Naive thymus-derived CD8-positive, alpha-beta T cell (primary cell): ENCODE results near the gene PASK. TPM values are rescaled to one million over a fixed set of nuclear protein-coding genes. Genes with fewer than 3 reads are reported as not detected.

Experiments used
- ATAC-seq, 2 donors: fragments of 150-1000 bp; cut with Tn5 transposase in 1 of 2; sonication (Bioruptor Pico), chemical (Tn5 transposase) in 1 of 2; 1 replicate in 1 of 2; 2 replicates in 1 of 2; pipeline ENCODE4 v1.10.0; 2021; ENCODE audit warnings: mild to moderate bottlenecking in 2 of 2, moderate library complexity in 2 of 2
- POLR2A ChIA-PET: fragments of 350-600 bp; sonication (Branson Sonifier 250); formaldehyde crosslinking; loops from one replicate; lab custom pipeline; 2021; ENCODE audit warnings: antibody characterized with exemption; lab: Charles Lee
- DNase-seq, 10 donors: peaks; one replicate each; pipeline versions ENCODE4 v3.0.0 to v3.0.0-alpha.2; 2020 to 2022
- H3K27ac Mint-ChIP-seq, 10 donors: one replicate each; pipeline ENCODE4 v1.8.0; 2020 to 2022; ENCODE audit warnings: mild to moderate bottlenecking in 10 of 10, mixed read lengths in 10 of 10, moderate library complexity in 4 of 10, inconsistent platforms in 1 of 10
- H3K27me3 Mint-ChIP-seq, 5 donors: one replicate each; pipeline ENCODE4 v1.8.0; 2021 to 2022; ENCODE audit warnings: mixed read lengths in 5 of 5
- H3K36me3 Mint-ChIP-seq, 3 donors: one replicate each; pipeline ENCODE4 v1.8.0; 2020 to 2022; ENCODE audit warnings: mixed read lengths in 3 of 3, mild to moderate bottlenecking in 2 of 3, inconsistent platforms in 1 of 3
- H3K4me1 Mint-ChIP-seq, 4 donors: one replicate each; pipeline ENCODE4 v1.8.0; 2021 to 2022; ENCODE audit warnings: mixed read lengths in 4 of 4
- H3K4me3 Mint-ChIP-seq, 10 donors: one replicate each; pipeline ENCODE4 v1.8.0; 2020 to 2022; ENCODE audit warnings: mild to moderate bottlenecking in 10 of 10, mixed read lengths in 10 of 10, moderate library complexity in 6 of 10, inconsistent platforms in 1 of 10
- H3K9me3 Mint-ChIP-seq, 9 donors: one replicate each; pipeline ENCODE4 v1.8.0; 2020 to 2022; ENCODE audit warnings: mixed read lengths in 9 of 9, mild to moderate bottlenecking in 3 of 9, inconsistent platforms in 1 of 9, moderate library complexity in 1 of 9
- polyA plus RNA-seq, 3 donors: library from polyadenylated mRNA; unstranded; fragments of 300-500 nt; fragmentation: Illumina TruSeq; gene quantifications; one replicate each; pipeline ENCODE4 v1.2.3, GENCODE V29; 2021
- total RNA-seq, 8 experiments: library from RNA in 2 of 8; stranded (reverse) in 2 of 8; gene quantifications; one replicate each; pipeline ENCODE4 v1.2.3 and lab custom pipeline; 2021 to 2026

Gene PASK
- total and polyA plus RNA-seq, 5 experiments from 2014 or later: 68.3 to 574 (median 78.7) TPM

- Mint-ChIP-seq H3K27me3 (no peaks in the 10 kb centered on the region), H3K36me3 (peaks cover 14 to 35% (median 29%) of the 10 kb centered on the region in 3 donors), H3K27ac (peak overlapping the region in 9 of 10 donors; percentile 16 to 92 (median 82)), H3K9me3 (peaks cover 0 to 15% (median 0%) of the 10 kb centered on the region in 9 donors), H3K4me1 (peaks cover 7 to 34% (median 20%) of the 10 kb centered on the region in 4 donors), H3K4me3 (peak overlapping the region in 1 of 10 donors; percentile 35)
- POLR2A ChIA-PET: interaction anchor here (0.6 to 19.4 kb wide), 4 partner anchors 13 to 68 kb away, joined by 4 to 473 read pairs (median 8); partner anchors contain the start of genes MTERF4 and PASK
- ATAC-seq (no peak), DNase-seq (no peak)
These were observed 66.8 kb downstream of the PASK start for GRCh38 chr2:241082341-241083090.

GRCh38 chr2:241081643-241082340, 67.5 kb downstream of the PASK start:
- H3K4me1 Mint-ChIP-seq: peaks cover 8 to 36% (median 24%) of the 10 kb centered on the region in 4 donors
- no peak for ATAC-seq
- peaks cover 0 to 15% (median 0%) of the 10 kb centered on the region in 9 donors for H3K9me3 Mint-ChIP-seq
- no peaks in the 10 kb centered on the region for H3K27me3 Mint-ChIP-seq
- no peak for DNase-seq
- POLR2A ChIA-PET: interaction anchor here (0.7 to 19.4 kb wide), 3 partner anchors 14 to 68 kb away, joined by 3 to 473 read pairs (median 7); partner anchors contain the start of genes MTERF4 and PASK
- H3K27ac Mint-ChIP-seq: peak overlapping the region in 8 of 10 donors; percentile 32 to 94 (median 82)
- H3K4me3 Mint-ChIP-seq: no peak overlapping the region
- H3K36me3 Mint-ChIP-seq: peaks cover 14 to 29% (median 28%) of the 10 kb centered on the region in 3 donors

- DNase-seq (no peak), ATAC-seq (no peak)
- peak overlapping the region; percentile 68 to 94 (median 86) for H3K27ac Mint-ChIP-seq
- H3K9me3 Mint-ChIP-seq: peaks cover 0 to 15% (median 0%) of the 10 kb centered on the region in 9 donors
- H3K27me3 Mint-ChIP-seq: no peaks in the 10 kb centered on the region
- H3K4me1 Mint-ChIP-seq: peaks cover 8 to 36% (median 24%) of the 10 kb centered on the region in 4 donors
- H3K36me3 Mint-ChIP-seq: peaks cover 11 to 23% (median 22%) of the 10 kb centered on the region in 3 donors
- POLR2A ChIA-PET: interaction anchor here (0.7 to 19.4 kb wide), 6 partner anchors 14 to 138 kb away, joined by 3 to 473 read pairs (median 4); partner anchors contain the start of genes MTERF4 and PASK
- H3K4me3 Mint-ChIP-seq: no peak overlapping the region
These were observed 68.1 kb downstream of the PASK start for GRCh38 chr2:241081190-241081642.

- peaks cover 9 to 20% (median 18%) of the 10 kb centered on the region in 3 donors for H3K36me3 Mint-ChIP-seq
- H3K27ac Mint-ChIP-seq: peak overlapping the region in 9 of 10 donors; percentile 73 to 93 (median 84)
- H3K9me3 Mint-ChIP-seq: peaks cover 0 to 13% (median 0%) of the 10 kb centered on the region in 9 donors
- ATAC-seq (no peak), DNase-seq (no peak)
- H3K4me3 Mint-ChIP-seq: no peak overlapping the region
- peaks cover 8 to 36% (median 24%) of the 10 kb centered on the region in 4 donors for H3K4me1 Mint-ChIP-seq
- POLR2A ChIA-PET: interaction anchor here (0.7 to 19.4 kb wide), 4 partner anchors 15 to 139 kb away, joined by 3 to 473 read pairs (median 4); partner anchors contain the start of gene MTERF4
- no peaks in the 10 kb centered on the region for H3K27me3 Mint-ChIP-seq
These were observed 68.7 kb downstream of the PASK start for GRCh38 chr2:241080405-241081189.

- Mint-ChIP-seq H3K9me3 (no peaks in the 10 kb centered on the region), H3K36me3 (peaks cover 0 to 24% (median 0%) of the 10 kb centered on the region in 3 donors), H3K27me3 (no peaks in the 10 kb centered on the region), H3K4me1 (peaks cover 8 to 25% (median 13%) of the 10 kb centered on the region in 4 donors), H3K4me3 (no peak overlapping the region), H3K27ac (peak overlapping the region in 2 of 10 donors; percentile 28 to 61)
- POLR2A ChIA-PET: interaction anchor here (1.1 to 1.6 kb wide), 2 partner anchors 27 to 33 kb away, joined by 4 read pairs; partner anchors contain the start of gene MTERF4
- no peak for DNase-seq
- ATAC-seq: no peak
These were observed 74.3 kb downstream of the PASK start for GRCh38 chr2:241074901-241075540.

GRCh38 chr2:241074065-241074818, 75.0 kb downstream of the PASK start:
- no peaks in the 10 kb centered on the region for H3K27me3 Mint-ChIP-seq
- H3K9me3 Mint-ChIP-seq: no peaks in the 10 kb centered on the region
- no peak for ATAC-seq
- peak overlapping the region in 7 of 10 donors; percentile 19 to 81 (median 43) for H3K27ac Mint-ChIP-seq
- peaks cover 8 to 25% (median 13%) of the 10 kb centered on the region in 4 donors for H3K4me1 Mint-ChIP-seq
- peak overlapping the region in 1 of 10 donors; percentile 33 for H3K4me3 Mint-ChIP-seq
- no peak for DNase-seq
- POLR2A ChIA-PET: interaction anchor here (1.0 to 1.8 kb wide), 5 partner anchors 28 to 38 kb away, joined by 4 to 6 read pairs (median 5); partner anchors contain the start of gene MTERF4
- H3K36me3 Mint-ChIP-seq: peaks cover 0 to 26% (median 0%) of the 10 kb centered on the region in 3 donors

- no peak for DNase-seq
- Mint-ChIP-seq H3K9me3 (no peaks in the 10 kb centered on the region), H3K4me3 (peak overlapping the region in 2 of 10 donors; percentile 33 to 36), H3K36me3 (peaks cover 0 to 26% (median 0%) of the 10 kb centered on the region in 3 donors), H3K4me1 (peaks cover 7 to 23% (median 11%) of the 10 kb centered on the region in 4 donors), H3K27ac (peak overlapping the region in 7 of 10 donors; percentile 10 to 81 (median 43)), H3K27me3 (no peaks in the 10 kb centered on the region)
- no peak for ATAC-seq
- POLR2A ChIA-PET: interaction anchor here (0.7 to 1.8 kb wide), 6 partner anchors 29 to 99 kb away, joined by 3 to 6 read pairs (median 4); partner anchors contain the start of genes MTERF4 and PASK
These were observed 75.9 kb downstream of the PASK start for GRCh38 chr2:241073166-241074064.

GRCh38 chr2:241072553-241073165, 76.6 kb downstream of the PASK start:
- peak overlapping the region in 5 of 10 donors; percentile 22 to 83 (median 65) for H3K27ac Mint-ChIP-seq
- peaks cover 2 to 19% (median 7%) of the 10 kb centered on the region in 4 donors for H3K4me1 Mint-ChIP-seq
- ATAC-seq (no peak), DNase-seq (peak in 1 of 10 donors; percentile 14)
- H3K4me3 Mint-ChIP-seq: no peak overlapping the region
- POLR2A ChIA-PET: interaction anchor here (0.6 to 1.8 kb wide), 7 partner anchors 14 to 159 kb away, joined by 3 to 6 read pairs (median 4); partner anchors contain the start of genes MTERF4 and PASK
- no peaks in the 10 kb centered on the region for H3K9me3 Mint-ChIP-seq
- H3K36me3 Mint-ChIP-seq: peaks cover 0 to 29% (median 0%) of the 10 kb centered on the region in 3 donors
- no peaks in the 10 kb centered on the region for H3K27me3 Mint-ChIP-seq

- no peak overlapping the region for H3K4me3 Mint-ChIP-seq
- H3K27me3 Mint-ChIP-seq: no peaks in the 10 kb centered on the region
- peaks cover 0 to 14% (median 3%) of the 10 kb centered on the region in 4 donors for H3K4me1 Mint-ChIP-seq
- peak overlapping the region in 4 of 10 donors; percentile 22 to 83 (median 50) for H3K27ac Mint-ChIP-seq
- ATAC-seq (no peak), DNase-seq (no peak)
- no peaks in the 10 kb centered on the region for H3K9me3 Mint-ChIP-seq
- POLR2A ChIA-PET: interaction anchor here (0.6 to 1.2 kb wide), 2 partner anchors 15 to 159 kb away, joined by 3 to 4 read pairs; no protein-coding TSS in a partner anchor
- H3K36me3 Mint-ChIP-seq: peaks cover 0 to 29% (median 0%) of the 10 kb centered on the region in 3 donors
These were observed 77.1 kb downstream of the PASK start for GRCh38 chr2:241072151-241072550.
